Heart right ventricle (tissue), 16 donors: ENCODE data around the gene DCST2. TPM values are rescaled to one million over a fixed set of nuclear protein-coding genes. Genes with fewer than 3 reads are reported as not detected.

Source experiments
- ATAC-seq, 8 donors: fragments of 200-7000 bp; cut with Tn5 transposase; one replicate each; pipeline ENCODE4 v1.9.1; 2020; ENCODE audit warnings: mild to moderate bottlenecking in 8 of 8, moderate library complexity in 8 of 8, moderate number of reproducible peaks in 1 of 8
- DNase-seq, 2 donors: peaks; one replicate each; pipeline ENCODE4 v3.0.0-alpha.2; 2020
- H3K27ac ChIP-seq, 10 donors: fragments of 200-600 bp; sonication (generic) in 2 of 10; one replicate each; pipeline versions ENCODE4 v1.5.0 to v1.8.0; 2020 to 2022; ENCODE audit warnings: mild to moderate bottlenecking in 3 of 10
- H3K27me3 ChIP-seq, 7 donors: fragments of 200-600 bp; one replicate each; pipeline ENCODE4 v1.8.0; 2021 to 2022; ENCODE audit warnings: mild to moderate bottlenecking in 2 of 7
- H3K36me3 ChIP-seq, 9 donors: fragments of 200-600 bp; sonication (generic) in 1 of 9; one replicate each; pipeline versions ENCODE4 v1.5.0 to v1.8.0; 2020 to 2022; ENCODE audit warnings: mild to moderate bottlenecking in 2 of 9
- H3K4me1 ChIP-seq, 9 donors: fragments of 200-600 bp; sonication (generic) in 1 of 9; one replicate each; pipeline versions ENCODE4 v1.5.0 to v1.8.0; 2020 to 2022; ENCODE audit warnings: mild to moderate bottlenecking in 4 of 9
- H3K4me3 ChIP-seq, 10 donors: fragments of 200-600 bp; sonication (generic) in 2 of 10; one replicate each; pipeline versions ENCODE4 v1.5.0 to v1.8.0; 2020 to 2022; ENCODE audit warnings: mild to moderate bottlenecking in 7 of 10, moderate library complexity in 2 of 10
- H3K9me3 ChIP-seq, 11 donors: fragments of 200-600 bp in 10 of 11; sonication (generic) in 2 of 11; one replicate each; pipeline versions ENCODE4 v1.5.0 to v1.8.0; 2013 to 2022; ENCODE audit warnings: mild to moderate bottlenecking in 2 of 11, control low read depth in 1 of 11, moderate library complexity in 1 of 11
- WGBS, 2 donors: extraction: QIAGEN DNeasy Blood & Tissue Kit; methylation state at CpG; one replicate each; pipeline ENCODE4 v1.1.7; 2013; ENCODE audit warnings: inconsistent platforms in 1 of 2; 5-methylcytosine and 5-hydroxymethylcytosine counted together
- intact Hi-C, 10 donors: fragments of 100-400 bp; cut with DNase I; formaldehyde crosslinking; loops; one replicate each; pipeline versions ENCODE4 v1.11.1 to v1.14.2; 2022
- polyA plus RNA-seq, 2 donors: library from polyadenylated mRNA; stranded (reverse); fragments of 200-250 nt; gene quantifications; one replicate each; pipeline ENCODE4 v1.2.3, GENCODE V29; 2013
- total RNA-seq, 10 donors: library from RNA; stranded (reverse); fragmentation: NEBNext Ultra II Directional in 3 of 10; extraction: Animal tissue kit (Norgen Biotek cat#: 25700) in 3 of 10; gene quantifications; one replicate each; pipeline versions ENCODE4 v1.2.1 to v1.2.4, GENCODE V29; 2021 to 2023
- TF ChIP-seq, protein P1 (sequence below), 9 donors: fragments of 200-600 bp; sonication (generic) in 2 of 9; IDR thresholded peaks; one replicate each; pipeline versions ENCODE4 v1.5.0 to v1.8.0; 2021 to 2022; ENCODE audit warnings: antibody characterized with exemption in 9 of 9, mild to moderate bottlenecking in 5 of 9, moderate library complexity in 1 of 9
- donor health status: Arrhythmogenic right ventricular cardiomyopathy.
- donor health status: ischemic (EF 13 %, LVEDD 7.1; RV severe dilation, severe dysfunction).
- donor health status: healthy with polysubstance abuse.
- donor health status: DM: no; HTN: yes; CAD: no.
- donor health status: DM: no; HTN: no; CAD: no.
- donor health status: ischemic (EF 25% LVEDD 6.9; RV normal size, moderate dysfunction).
- donor health status: ischemic (EF 25% LVEDD 5.7; RV mildly dilated, moderate dysfunction).
- donor health status: healthy.
- donor health status: DM: yes; HTN: yes; CAD: no.
- donor health status: Ischemic cardiomyopathy.
- donor health status: ischemic (EF 35%, LVEDD 5.7; RV mildly dilated, moderate dysfunction).
- donor health status: nonischemic (EF 11% LVEDD 7.7; RV severe dilation, severe dysfunction).
- donor health status: DM: yes; HTN: yes; CAD: no.
- donor health status: PGD.
- donor health status: ischemic (EF 29% LVEDD 5.4; RV normal size, mild dysfunction).
- donor health status: nonischemic (EF 23%, LVEDD 6.1; RV moderate dilation, normal function).

The DCST2 gene
- total and polyA plus RNA-seq, 12 donors: 0.15 to 1.8 (median 0.32) TPM; not detected in 1

DNA sequence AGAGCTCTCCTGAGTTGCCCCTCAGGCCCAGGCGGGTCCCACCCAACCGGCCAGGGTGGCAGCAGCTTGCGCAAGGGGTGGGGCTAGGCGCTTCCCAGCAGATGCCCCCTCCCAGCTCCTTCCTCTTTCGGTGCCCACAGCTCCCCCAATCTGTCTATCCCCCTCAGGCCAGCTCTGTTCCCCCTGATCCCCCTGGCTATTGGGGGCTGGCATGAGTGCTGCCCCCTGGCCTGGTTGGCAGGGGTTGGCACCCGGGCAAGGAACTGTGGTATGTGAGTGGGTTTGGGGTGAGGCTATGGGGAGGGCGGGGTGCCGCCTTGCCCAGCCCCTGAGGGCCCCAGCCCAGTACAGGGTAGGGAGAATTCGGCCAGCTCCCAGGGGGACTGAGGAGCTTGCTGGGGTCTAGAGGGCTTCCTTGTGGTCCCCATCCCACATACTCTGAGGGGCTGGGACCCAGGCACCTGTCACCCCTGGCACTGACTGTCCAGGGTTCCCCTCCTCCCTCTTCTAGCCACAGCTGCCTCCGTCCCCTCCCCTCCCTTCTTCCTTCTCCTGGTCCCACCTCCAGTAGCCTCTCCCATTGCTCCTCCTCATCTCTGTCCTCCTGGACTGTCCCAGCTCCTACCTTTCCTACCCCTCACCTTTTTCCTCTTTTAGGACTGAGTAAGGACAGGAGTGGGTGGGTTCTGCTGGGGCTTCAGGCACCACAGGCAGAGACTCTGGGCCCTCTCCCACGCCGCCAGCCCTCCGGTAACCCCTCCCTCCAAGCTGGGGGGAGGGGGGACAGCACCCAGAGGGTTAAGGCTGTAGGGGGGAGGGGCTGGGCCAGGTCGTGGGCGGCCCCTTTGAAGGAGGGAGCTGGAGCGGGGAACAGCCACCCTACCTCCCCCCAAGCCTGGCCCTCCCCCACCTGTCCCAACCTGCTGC, 25.3 kb downstream of the DCST2 start:
- ATAC-seq: peak in 1 of 8 donors; percentile 2
- TF ChIP-seq, protein P1, sequence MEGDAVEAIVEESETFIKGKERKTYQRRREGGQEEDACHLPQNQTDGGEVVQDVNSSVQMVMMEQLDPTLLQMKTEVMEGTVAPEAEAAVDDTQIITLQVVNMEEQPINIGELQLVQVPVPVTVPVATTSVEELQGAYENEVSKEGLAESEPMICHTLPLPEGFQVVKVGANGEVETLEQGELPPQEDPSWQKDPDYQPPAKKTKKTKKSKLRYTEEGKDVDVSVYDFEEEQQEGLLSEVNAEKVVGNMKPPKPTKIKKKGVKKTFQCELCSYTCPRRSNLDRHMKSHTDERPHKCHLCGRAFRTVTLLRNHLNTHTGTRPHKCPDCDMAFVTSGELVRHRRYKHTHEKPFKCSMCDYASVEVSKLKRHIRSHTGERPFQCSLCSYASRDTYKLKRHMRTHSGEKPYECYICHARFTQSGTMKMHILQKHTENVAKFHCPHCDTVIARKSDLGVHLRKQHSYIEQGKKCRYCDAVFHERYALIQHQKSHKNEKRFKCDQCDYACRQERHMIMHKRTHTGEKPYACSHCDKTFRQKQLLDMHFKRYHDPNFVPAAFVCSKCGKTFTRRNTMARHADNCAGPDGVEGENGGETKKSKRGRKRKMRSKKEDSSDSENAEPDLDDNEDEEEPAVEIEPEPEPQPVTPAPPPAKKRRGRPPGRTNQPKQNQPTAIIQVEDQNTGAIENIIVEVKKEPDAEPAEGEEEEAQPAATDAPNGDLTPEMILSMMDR (IDR thresholded peaks at IDR 0.05): no peak
- Histone ChIP-seq H3K27ac (peak overlapping the region; percentile 19 to 98 (median 95)), H3K4me1 (peaks cover 26 to 95% (median 81%) of the 10 kb centered on the region in 9 donors), H3K9me3 (no peaks in the 10 kb centered on the region), H3K36me3 (peaks cover 0 to 4% (median 0%) of the 10 kb centered on the region in 9 donors), H3K4me3 (peak overlapping the region in 7 of 10 donors; percentile 1 to 54 (median 25)), H3K27me3 (no peaks in the 10 kb centered on the region)
- intact Hi-C loops: loop anchor here in 1 of 10 donors (10.0 kb wide), 1 partner anchor 57 kb away; the partner anchor contains the start of gene EFNA4
- DNase-seq: no peak
- WGBS, 2 donors: 62 to 72% methylated on average over 16 of the region's 16 CpGs

GRCh38 chr1:155007251-155007828, 26.2 kb downstream of the DCST2 start:
- 44 to 51% methylated on average over 6 of the region's 6 CpGs for WGBS, 2 donors
- H3K4me1 ChIP-seq: peaks cover 26 to 86% (median 73%) of the 10 kb centered on the region in 9 donors
- H3K36me3 ChIP-seq: no peaks in the 10 kb centered on the region
- no peaks in the 10 kb centered on the region for H3K27me3 ChIP-seq
- TF ChIP-seq, protein P1 (IDR thresholded peaks at IDR 0.05): no peak
- intact Hi-C loops: loop anchor here in 1 of 10 donors (10.0 kb wide), 1 partner anchor 57 kb away; the partner anchor contains the start of gene EFNA4
- DNase-seq (peak; percentile 69 to 75), ATAC-seq (peak; percentile 14 to 53 (median 34))
- peak overlapping the region; percentile 19 to 98 (median 95) for H3K27ac ChIP-seq
- H3K4me3 ChIP-seq: peak overlapping the region in 3 of 10 donors; percentile 25 to 54 (median 28)
- H3K9me3 ChIP-seq: no peaks in the 10 kb centered on the region

DNA sequence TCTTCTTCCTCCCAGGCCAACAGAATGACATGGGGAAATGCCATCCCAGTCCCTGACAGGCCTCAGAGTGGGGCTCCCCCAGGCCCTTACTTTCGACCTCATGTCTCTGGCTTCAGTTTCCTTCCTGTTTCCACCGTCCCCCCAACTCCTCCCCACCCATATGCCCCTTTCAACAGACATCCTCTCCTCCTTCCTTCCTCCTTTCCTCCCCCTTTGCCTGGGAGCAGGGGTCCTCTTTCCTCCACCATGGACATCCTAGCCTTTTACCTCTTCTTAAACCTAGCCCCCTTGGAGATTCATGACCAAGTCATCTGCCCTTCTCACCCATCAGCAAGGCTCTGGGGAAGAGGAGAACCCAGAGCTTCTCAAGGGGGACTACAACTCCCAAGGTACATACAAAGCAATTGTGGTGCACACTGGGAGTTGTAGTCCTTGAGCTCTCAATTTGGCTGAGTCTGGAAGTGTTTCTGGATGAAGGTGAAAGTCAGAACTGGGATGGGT, 26.9 kb downstream of the DCST2 start:
- 39 to 45% methylated on average over 2 of the region's 2 CpGs for WGBS, 2 donors
- no peak for ATAC-seq
- TF ChIP-seq, protein P1 (IDR thresholded peaks at IDR 0.05): no peak
- intact Hi-C loops: loop anchor here in 1 of 10 donors (10.0 kb wide), 1 partner anchor 58 kb away; the partner anchor contains the start of gene EFNA4
- H3K4me1 ChIP-seq: peaks cover 26 to 79% (median 66%) of the 10 kb centered on the region in 9 donors
- H3K27me3 ChIP-seq: no peaks in the 10 kb centered on the region
- peak overlapping the region in 1 of 10 donors; percentile 14 for H3K4me3 ChIP-seq
- H3K27ac ChIP-seq: peak overlapping the region in 9 of 10 donors; percentile 63 to 98 (median 96)
- DNase-seq: no peak
- H3K36me3 ChIP-seq: no peaks in the 10 kb centered on the region
- H3K9me3 ChIP-seq: no peaks in the 10 kb centered on the region
